Stimulated activated CD8-positive, alpha-beta memory T cell treated with anti-CD3 and anti-CD28 coated beads, Interleukin-12 subunit alpha, Interleukin-12 subunit beta, amount 100 ng/mL, for 4 hours (primary cell): ENCODE results near the gene ARHGEF1.
"Not testable (repeated sequence)": the region's sequence is repeated elsewhere in the genome, so short reads cannot be mapped to it uniquely, and the experiment has no call there.

Experiments
- DNase-seq: peaks from one replicate; pipeline ENCODE4 v3.0.0-alpha.2; 2020; ENCODE audit warnings: low read depth

The ARHGEF1 gene

GRCh38 chr19:41905273-41906002, 22.5 kb downstream of the ARHGEF1 start:
- no peak for DNase-seq

DNA sequence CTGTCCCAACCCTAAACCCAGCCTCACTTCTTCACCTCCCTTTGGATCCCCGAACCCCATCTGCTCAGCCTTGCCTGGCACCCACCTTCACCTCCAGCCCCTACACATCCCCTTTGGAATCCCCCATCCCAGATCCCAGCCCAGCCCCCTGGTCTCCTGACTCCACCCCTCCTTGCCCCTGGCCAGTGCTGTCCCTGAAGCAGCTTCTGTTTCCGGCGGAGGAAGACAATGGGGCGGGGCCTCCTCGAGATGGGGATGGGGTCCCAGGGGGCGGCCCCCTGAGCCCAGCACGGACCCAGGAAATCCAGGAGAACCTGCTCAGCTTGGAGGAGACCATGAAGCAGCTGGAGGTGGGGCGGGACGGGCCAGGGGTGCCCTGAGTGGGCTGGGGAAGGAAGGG, 23.3 kb downstream of the ARHGEF1 start:
- no peak for DNase-seq

DNA sequence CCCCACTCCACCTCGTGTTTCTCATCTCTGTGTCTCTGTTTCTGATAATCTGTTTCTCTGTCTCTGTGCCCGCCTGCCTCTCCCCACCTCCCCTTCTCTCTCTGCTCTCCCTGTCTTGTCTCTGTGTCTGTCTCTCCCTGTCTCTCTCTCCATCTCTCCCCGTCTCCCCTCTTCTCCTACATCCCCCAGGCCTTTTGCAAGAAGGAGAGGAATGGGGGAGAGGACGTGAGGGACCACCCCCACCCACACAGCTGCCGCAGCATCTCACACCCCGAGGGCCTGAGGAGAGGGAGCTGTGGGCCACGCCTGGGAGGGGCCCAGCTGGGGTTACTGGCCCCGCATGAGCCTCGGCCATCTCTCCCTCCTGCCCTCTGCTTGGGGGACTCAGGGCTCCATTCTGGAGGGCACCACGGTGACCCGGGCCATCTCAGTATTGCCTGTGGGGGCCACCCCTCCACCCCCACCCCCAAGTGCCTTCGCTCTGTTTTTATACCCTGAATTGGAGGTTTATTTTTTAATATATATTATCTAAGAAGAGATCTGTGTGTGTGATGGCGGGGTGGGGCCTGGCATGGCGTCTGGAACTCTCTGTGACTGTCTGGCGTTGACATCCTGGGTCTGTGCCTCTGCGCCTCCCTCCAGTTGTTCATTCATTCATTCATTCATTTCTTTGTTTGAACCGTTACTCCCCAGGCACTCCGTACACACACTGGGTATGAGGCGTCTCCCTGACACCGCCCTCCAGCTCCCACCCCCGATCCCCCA, 24.1 kb downstream of the ARHGEF1 start:
- no peak for DNase-seq

DNA sequence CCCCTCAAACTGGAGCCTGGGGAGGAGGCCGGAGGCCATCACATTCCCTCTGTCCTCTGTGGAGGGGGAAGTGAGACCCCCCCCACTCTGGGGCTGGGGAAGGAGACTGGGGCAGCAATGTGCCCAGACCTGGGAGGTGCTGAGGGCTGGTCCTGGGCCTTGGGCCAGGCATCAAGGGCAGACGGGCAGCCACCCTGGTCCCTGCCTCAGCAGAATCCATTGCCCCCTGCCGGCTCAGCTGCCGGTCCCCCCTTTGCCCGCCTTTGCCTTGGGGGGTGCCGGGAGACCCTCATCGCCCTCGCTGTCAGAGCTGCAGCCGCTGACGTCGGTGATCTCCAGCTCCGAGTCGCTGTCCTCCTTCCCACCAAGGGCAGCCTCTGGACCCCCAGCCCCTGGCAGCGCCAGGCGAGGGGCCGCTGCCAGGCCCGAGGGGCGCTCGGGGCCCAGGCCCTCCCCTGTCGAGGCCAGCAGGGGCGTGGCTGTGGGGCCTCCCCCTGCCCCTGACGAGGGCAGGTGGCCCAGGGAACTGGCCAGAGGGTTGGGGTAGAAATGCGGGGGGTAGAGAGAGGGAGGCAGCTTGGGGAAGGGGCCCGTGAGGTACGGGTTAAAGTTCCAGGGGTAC, 25.1 kb downstream of the ARHGEF1 start:
- no peak for DNase-seq

GRCh38 chr19:41908724-41909464, 25.9 kb downstream of the ARHGEF1 start:
- DNase-seq = no peak

DNA sequence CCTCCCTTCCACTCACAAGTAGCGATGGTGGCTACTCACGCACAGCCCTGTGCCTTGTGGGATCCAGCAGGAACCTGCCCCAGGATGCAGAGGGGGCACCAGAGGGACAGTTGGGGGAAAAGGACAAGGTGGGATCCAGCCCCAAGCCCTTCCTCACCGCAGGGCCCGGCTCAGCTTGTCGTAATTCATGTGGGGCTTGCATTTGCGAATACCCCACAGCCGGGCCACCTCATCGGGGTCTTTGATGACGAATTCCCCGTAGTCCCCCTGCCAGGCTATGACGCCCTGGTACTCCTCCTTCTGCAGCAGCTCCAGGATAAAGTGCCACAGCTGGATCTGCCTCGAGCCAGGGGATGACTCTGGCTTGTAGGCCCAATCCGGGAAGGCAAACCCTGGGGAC, 26.7 kb downstream of the ARHGEF1 start:
- DNase-seq = no peak

DNA sequence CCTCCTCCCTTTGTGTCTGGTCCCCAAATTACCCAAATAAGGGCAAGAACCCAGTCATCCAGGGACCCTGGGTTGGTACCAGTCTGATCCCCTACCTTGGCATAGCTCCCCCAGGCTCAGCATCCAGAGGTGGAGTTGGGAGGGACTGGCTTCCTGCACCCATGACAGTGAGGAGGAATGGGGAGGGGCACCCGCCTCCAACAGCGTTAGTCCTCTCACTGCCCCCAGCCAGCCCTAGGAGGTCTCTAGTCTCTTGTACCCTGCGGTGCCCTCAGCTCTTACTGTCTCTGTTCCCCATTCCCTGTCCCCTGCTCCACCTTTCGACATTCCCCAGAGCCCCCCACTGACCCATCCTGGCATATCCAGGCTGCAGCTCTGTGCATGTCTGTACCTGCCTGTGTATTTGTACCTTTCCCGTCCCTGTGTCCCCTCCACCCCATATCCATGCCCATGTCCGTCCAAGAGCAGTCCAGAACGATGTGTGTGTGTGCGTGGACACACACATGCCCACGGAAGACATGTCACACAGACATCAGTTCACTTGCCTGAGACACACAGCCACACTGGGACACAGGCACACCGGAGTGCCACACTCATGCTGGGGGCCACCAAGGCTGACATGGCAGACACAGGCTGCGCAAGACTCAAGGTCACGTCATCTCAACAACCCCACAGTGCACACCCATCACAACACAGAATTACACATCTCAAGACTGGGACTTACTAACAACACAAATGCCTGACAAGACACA, 27.4 kb downstream of the ARHGEF1 start:
- no peak for DNase-seq

DNA sequence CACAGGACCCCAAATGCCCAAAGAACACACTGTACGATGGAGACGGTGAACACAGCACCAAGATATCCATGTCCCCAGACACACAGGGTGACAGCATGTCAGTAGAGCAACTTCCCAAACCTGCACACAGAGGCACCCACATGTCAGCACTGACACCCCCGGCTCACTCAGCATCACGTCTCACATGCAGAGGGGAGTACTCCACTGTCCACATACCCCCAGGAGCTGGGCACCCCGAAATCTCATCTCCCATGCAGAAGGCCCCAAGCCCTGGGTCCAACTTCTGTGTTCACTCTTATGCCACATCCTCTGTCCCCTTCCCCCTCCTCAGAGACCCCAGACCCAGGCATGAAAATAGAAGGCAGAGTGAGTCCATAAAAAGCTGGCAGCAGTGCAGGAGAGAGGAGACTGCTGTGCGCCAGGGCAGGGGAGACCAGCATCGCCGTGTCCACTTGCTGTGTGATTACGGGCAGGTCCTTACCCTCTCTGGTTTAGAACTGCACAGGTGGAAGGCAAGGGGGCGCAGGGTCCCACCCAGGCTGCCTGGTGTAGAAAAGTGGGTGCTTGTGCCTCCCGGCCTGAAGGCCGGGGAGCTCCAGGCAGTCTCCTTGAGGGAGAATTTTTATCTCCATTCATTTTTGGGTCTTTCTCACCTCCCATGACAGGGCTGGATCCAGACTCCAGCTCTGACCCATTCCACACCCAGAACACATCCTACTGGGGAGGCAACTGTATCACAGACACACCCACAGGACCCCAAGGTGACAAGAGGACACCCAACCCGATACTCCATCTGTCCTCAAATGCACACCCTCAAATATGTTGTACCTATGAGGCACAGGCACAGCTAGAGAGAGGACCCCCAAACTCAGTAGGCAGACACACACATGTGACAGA, 28.3 kb downstream of the ARHGEF1 start:
- no peak for DNase-seq

DNA sequence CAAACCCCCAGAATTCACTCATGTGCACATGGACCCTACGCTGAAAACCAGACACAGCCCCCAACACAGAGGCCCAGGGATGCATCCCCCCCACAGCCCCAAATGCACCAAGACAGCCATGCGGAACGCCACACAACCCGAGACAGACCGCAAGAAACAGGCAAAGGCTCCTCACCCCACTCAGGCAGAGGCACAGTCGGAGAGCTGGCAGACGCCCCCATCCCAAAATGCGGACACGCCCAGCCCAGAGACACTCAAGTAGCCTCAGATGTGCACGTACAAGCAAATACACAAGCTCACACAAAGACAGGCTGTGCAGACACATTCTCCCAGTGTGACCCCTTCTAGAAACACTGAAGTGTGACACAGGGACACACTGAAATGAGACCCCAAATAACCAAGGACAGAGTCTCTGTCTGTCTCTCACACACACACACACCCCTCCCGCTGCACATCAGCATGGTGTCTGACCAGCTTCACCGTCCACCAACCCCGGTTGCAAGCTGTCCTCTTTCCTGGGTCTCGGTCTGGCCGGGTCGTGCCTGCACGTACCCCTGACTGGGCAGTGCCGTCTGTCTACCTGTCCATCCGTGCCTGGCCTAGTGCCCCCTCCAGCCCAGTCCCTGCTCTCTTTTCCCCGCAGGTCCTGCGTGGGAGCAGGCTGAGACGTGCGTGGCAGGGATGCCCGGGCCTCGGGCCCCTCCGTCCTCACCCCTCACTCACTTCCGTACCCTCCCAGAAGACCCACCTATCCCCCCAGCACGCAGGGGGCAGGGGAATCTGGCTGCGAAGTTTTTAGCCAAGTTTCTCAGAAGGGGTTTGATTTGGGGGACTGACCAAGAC, 29.1 kb downstream of the ARHGEF1 start:
- DNase-seq = no peak

DNA sequence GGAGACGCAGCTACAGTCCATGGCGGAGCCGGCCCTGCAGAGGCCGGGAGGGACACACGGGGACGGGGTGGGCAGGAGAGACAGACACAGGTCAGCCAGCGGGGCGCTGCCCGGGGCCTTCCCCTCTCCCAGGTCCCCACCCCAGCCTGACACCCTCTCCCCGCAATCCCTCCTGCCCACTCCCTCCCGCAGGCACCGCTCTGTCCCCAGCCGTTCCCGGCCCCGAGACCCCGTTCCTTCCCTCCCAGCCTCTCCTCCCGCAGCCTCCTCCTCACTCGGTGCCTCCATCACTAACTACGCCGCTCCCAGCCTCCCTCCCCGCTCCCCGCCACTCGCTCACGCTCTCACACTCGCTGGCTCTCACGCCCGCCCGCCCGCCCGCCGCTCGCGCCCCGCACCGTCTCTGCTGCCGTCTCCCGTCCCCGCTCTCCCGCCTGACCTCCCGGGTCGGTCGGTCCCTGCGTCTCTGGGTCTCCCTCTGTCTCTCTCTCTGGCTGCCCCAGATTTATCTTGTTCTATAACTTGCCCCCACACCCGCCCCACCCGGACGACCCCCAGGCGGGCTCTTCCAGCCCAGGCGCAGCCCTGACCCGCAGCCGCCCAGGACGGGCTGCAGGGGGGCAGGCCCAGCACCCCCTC, 30.0 kb downstream of the ARHGEF1 start:
- DNase-seq = no peak

GRCh38 chr19:41913538-41914423, 30.8 kb downstream of the ARHGEF1 start:
- DNase-seq = no peak

DNA sequence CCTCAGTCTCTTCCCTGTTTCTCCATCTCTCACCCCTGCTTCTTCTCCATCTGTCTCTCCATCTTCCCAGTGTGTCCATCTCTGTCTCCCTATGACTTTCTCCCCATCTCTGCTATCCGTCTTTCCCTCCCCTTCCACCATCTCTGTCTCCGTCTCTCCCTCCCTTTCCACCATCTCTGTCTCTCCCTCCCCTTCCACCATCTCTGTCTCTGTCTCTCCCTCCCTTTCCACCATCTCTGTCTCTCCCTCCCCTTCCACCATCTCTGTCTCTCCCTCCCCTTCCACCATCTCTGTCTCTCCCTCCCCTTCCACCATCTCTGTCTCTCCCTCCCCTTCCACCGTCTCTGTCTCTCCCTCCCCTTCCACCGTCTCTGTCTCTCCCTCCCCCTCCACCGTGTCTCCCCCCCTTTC, 31.4 kb downstream of the ARHGEF1 start:
- not testable (repeated sequence) for DNase-seq

DNA sequence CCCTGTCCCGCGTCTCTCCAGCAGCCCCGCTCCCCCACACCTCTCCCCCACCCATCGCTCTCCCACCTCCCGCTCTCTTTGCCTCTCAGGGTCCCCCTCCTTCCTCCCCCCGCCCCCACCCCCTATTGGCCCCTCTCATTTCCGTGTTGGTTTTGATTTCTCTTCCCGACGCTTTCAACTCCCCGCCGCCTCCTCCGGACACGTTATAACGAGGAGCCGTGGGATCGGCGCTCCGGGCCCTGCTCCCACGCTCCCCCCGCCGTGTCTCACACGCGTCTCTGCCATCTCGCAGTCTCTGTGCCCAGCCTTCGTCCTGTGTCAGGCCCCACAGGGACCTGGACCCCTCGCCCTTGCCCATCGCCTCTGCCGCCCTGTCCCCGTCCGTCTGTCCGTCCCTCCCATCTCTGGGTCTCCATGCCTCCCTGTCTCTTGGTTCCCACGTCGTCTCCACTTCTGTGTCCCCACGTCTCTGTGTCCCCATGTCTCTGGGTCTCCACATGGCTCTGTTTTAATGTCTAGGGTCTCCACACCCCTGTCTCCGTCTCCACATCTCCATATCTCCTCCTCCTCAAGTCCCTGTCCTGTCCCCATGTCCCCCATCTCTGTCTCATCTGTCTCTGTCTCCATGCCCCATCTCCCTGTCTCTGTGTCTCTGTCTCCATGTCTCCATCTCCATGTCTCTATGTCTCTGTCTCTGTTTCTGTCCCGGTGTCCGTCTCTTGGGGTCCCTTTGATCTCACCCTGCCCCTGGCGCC, 32.2 kb downstream of the ARHGEF1 start:
- DNase-seq = no peak

DNA sequence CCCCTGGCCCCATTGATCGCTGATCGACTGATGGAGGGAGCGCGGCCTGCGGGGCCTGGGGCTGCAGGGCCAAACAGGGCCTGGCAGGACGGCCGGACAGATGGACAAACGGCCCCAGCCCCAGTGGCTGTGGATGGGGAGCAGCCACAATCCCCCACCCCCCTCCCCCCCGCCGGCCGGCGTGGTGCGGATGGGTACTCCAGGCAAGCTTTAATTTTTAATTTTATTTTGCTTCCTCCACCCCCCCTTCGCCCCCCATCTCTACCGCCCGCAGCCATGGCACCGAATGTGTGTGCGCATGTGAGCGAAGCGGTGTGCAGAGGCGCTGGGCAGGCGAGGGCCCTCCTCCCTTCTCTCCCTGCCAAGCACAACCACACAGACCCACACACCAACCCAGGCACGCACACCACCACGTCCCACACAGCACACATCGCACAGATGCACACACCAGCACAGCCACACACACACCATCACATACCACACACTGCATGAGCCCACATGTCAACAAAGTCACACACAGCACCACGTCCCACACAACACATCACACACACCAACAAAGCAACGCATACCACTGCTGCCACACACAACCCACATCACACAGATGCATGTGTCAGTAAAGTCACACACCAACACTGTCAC, 32.9 kb downstream of the ARHGEF1 start:
- no peak for DNase-seq

- no peak for DNase-seq
These were observed 34.7 kb downstream of the ARHGEF1 start for GRCh38 chr19:41917676-41918075.

DNA sequence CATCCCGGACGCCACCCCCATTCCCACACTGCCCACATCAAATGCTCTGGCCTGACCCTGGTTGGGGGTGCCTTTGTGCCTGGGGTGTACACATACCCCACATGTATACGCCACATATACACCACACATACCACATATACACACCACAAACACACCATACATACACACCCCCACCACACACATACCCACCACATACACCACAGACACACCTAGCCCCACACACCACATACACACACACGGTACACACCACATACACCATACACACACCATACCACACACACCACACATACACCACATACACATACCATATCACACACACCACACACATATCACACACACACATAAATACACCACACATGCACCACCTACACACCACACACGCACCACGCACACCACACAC, 35.1 kb downstream of the ARHGEF1 start:
- DNase-seq = no peak

DNA sequence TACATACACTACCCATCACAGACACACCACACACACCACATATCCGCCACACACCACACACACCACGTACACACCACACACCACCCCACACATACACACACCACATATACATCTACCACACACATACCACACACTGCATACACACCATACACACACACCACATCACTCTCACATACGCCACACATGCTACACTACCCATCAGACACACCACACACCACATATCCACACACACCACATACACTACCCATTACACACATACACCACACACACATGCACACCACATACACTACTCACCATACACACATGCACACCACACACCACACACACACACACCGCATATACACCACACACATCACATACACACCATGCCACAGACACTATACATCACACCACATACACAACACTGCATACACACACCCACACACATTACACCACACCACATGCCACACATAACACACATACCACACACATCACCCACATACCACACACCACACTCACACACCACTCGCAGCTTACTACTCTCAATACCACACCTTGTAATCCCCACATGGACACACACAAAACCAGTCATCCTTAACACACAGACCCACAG, 35.8 kb downstream of the ARHGEF1 start:
- no peak for DNase-seq
